Measurements from ENCODE around the gene NLRP3. TPM values are rescaled to one million over a fixed set of nuclear protein-coding genes. Genes with fewer than 3 reads are reported as not detected.

Gene NLRP3
- total RNA-seq, 2 donors from 2014 or later, result 1.1 to 1.4 TPM

GRCh38 chr1:247447162-247447909 lies 31.4 kb downstream of the NLRP3 start:
- no peak for DNase-seq (ENCODE audit: low spot score)
- peak overlapping the region in 1 of 2 donors; percentile 26 for H3K4me3 ChIP-seq
- no peaks in the 10 kb centered on the region for H3K36me3 ChIP-seq
- H3K27me3 ChIP-seq (replicated peaks; ENCODE audit: insufficient read depth), result no peaks in the 10 kb centered on the region
- 84% methylated on average over 7 of the region's 7 CpGs for WGBS
- H3K27ac ChIP-seq, result no peak overlapping the region
- intact Hi-C loops (cut with DNase I), result no loop called here
- no peaks in the 10 kb centered on the region for H3K4me1 ChIP-seq (replicated peaks)
- H3K9me3 ChIP-seq, result no peaks in the 10 kb centered on the region
- TF ChIP-seq, protein P1, sequence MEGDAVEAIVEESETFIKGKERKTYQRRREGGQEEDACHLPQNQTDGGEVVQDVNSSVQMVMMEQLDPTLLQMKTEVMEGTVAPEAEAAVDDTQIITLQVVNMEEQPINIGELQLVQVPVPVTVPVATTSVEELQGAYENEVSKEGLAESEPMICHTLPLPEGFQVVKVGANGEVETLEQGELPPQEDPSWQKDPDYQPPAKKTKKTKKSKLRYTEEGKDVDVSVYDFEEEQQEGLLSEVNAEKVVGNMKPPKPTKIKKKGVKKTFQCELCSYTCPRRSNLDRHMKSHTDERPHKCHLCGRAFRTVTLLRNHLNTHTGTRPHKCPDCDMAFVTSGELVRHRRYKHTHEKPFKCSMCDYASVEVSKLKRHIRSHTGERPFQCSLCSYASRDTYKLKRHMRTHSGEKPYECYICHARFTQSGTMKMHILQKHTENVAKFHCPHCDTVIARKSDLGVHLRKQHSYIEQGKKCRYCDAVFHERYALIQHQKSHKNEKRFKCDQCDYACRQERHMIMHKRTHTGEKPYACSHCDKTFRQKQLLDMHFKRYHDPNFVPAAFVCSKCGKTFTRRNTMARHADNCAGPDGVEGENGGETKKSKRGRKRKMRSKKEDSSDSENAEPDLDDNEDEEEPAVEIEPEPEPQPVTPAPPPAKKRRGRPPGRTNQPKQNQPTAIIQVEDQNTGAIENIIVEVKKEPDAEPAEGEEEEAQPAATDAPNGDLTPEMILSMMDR (IDR thresholded peaks at IDR 0.05), result no peak
- TF ChIP-seq POLR2A (IDR thresholded peaks at IDR 0.05), result no peak
- TF ChIP-seq POLR2AphosphoS5 (IDR thresholded peaks at IDR 0.05), result no peak

- H3K4me1 ChIP-seq (replicated peaks), result no peaks in the 10 kb centered on the region
- DNase-seq (ENCODE audit: low spot score), result peak; percentile 26
- TF ChIP-seq POLR2A (IDR thresholded peaks at IDR 0.05) (no peak), POLR2AphosphoS5 (IDR thresholded peaks at IDR 0.05) (peak; percentile 43)
- no peaks in the 10 kb centered on the region for H3K9me3 ChIP-seq
- peak overlapping the region; percentile 36 to 46 for H3K27ac ChIP-seq
- 11% methylated on average over 31 of the region's 31 CpGs for WGBS
- intact Hi-C loops (cut with DNase I), result no loop called here
- no peaks in the 10 kb centered on the region for H3K27me3 ChIP-seq (replicated peaks; ENCODE audit: insufficient read depth)
- peak overlapping the region; percentile 26 to 37 for H3K4me3 ChIP-seq
- no peaks in the 10 kb centered on the region for H3K36me3 ChIP-seq
Observed at GRCh38 chr1:247448107-247448791, 32.3 kb downstream of the NLRP3 start.

- no peak overlapping the region for H3K4me3 ChIP-seq
- no peak overlapping the region for H3K27ac ChIP-seq
- H3K9me3 ChIP-seq, result no peaks in the 10 kb centered on the region
- no peaks in the 10 kb centered on the region for H3K27me3 ChIP-seq (replicated peaks; ENCODE audit: insufficient read depth)
- H3K36me3 ChIP-seq, result no peaks in the 10 kb centered on the region
- intact Hi-C loops (cut with DNase I), result no loop called here
- no peaks in the 10 kb centered on the region for H3K4me1 ChIP-seq (replicated peaks)
- 91% methylated on average over 23 of the region's 23 CpGs for WGBS
- TF ChIP-seq, protein P1 (IDR thresholded peaks at IDR 0.05), result no peak
- TF ChIP-seq POLR2A (IDR thresholded peaks at IDR 0.05), result no peak
- TF ChIP-seq POLR2AphosphoS5 (IDR thresholded peaks at IDR 0.05), result no peak
- no peak for DNase-seq (ENCODE audit: low spot score)
Observed at GRCh38 chr1:247451388-247452010, 35.5 kb downstream of the NLRP3 start.

DNA sequence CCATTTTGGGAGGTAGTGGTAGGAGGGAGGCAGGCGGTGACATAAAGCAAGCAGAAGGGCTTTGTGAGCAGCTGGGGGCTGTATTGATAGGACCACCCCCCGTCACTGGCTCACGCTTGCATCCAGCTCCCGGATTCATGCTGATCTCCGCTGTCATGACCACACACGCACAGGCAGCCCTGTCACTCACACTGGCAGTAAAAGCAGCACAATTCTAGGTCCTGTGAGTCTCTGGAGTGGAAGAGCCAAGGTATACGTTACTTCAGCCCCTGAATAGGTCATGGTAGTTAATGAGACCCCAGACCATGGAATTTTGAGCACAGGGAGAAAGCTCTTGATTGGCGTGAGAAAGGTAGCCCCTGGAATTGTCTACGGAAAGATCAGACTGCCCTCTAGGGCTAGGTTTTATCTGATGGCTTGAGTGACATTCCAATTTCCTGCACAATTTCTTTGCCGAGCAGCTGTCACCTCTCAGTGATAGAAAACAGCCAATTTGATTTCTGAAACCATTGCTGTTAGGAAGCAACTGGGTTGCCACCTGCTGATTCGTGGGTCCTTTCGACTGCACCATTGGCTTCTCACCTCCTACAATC lies 36.6 kb downstream of the NLRP3 start:
- Histone ChIP-seq H3K4me1 (replicated peaks) (no peaks in the 10 kb centered on the region), H3K9me3 (no peaks in the 10 kb centered on the region), H3K27me3 (replicated peaks; ENCODE audit: insufficient read depth) (no peaks in the 10 kb centered on the region), H3K36me3 (no peaks in the 10 kb centered on the region), H3K27ac (no peak overlapping the region), H3K4me3 (no peak overlapping the region)
- TF ChIP-seq POLR2AphosphoS5 (IDR thresholded peaks at IDR 0.05), result no peak
- TF ChIP-seq POLR2A (IDR thresholded peaks at IDR 0.05), result no peak
- TF ChIP-seq, protein P1 (IDR thresholded peaks at IDR 0.05), result no peak
- intact Hi-C loops (cut with DNase I), result no loop called here
- WGBS, result 69% methylated on average over 12 of the region's 12 CpGs
- DNase-seq (ENCODE audit: low spot score), result no peak

GRCh38 chr1:247453245-247453644 lies 37.3 kb downstream of the NLRP3 start:
- Histone ChIP-seq H3K9me3 (no peaks in the 10 kb centered on the region), H3K4me3 (no peak overlapping the region), H3K36me3 (no peaks in the 10 kb centered on the region), H3K4me1 (replicated peaks) (no peaks in the 10 kb centered on the region), H3K27me3 (replicated peaks; ENCODE audit: insufficient read depth) (no peaks in the 10 kb centered on the region), H3K27ac (no peak overlapping the region)
- DNase-seq (ENCODE audit: low spot score), result no peak
- intact Hi-C loops (cut with DNase I), result no loop called here
- 4% methylated on average over 4 of the region's 4 CpGs for WGBS
- TF ChIP-seq POLR2AphosphoS5 (IDR thresholded peaks at IDR 0.05), result no peak
- TF ChIP-seq, protein P1 (IDR thresholded peaks at IDR 0.05), result no peak
- TF ChIP-seq POLR2A (IDR thresholded peaks at IDR 0.05), result no peak

Measured in prostate gland (tissue), 2 donors.